NCI-H1048 (cell line): ENCODE data around the gene OR6C2.
"Not testable (repeated sequence)": the region's sequence is repeated elsewhere in the genome, so short reads cannot be mapped to it uniquely, and the experiment has no call there.

Experiments used
- DNase-seq: peaks from one replicate; lab custom pipeline; 2025; lab: John Stamatoyannopoulos, UW

The OR6C2 gene

GRCh38 chr12:55443776-55444175 is at the start of gene OR6C2:
TSS of gene OR6C2 (plus strand) at chr12:55444076. CDS start at chr12:55452214, 8,138 bp downstream.
- DNase-seq: no peak

GRCh38 chr12:55396326-55396725 is 47.5 kb upstream of the OR6C2 start:
- DNase-seq: no peak

GRCh38 chr12:55400229-55400628 is 43.6 kb upstream of the OR6C2 start, which contains the start of gene OR6C65:
TSS of gene OR6C65 (plus strand) at chr12:55400529. CDS start at chr12:55400529, 0 bp downstream.
- no peak for DNase-seq

DNA sequence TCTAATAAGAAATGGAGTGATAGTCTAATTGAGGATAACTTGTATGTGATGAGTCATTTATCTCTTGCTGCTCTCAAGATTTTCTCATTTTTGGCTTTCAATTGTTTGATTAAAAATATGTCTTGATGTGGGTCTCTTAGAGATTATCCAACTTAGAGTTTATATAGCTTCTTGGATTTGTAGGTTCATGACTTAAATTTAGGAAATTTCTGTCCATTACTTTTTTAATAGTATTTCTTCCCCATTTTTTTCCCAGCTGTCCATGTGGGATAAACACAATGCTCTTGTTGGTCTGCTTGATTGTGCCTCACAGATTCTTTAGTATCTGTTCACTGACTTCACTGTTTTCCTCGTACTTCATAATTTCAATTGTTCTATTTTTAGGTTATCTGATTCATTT is 36.0 kb upstream of the OR6C2 start:
- no peak for DNase-seq

GRCh38 chr12:55409133-55409532 is 34.7 kb upstream of the OR6C2 start:
- DNase-seq: not testable (repeated sequence)

GRCh38 chr12:55412138-55412537 is 31.7 kb upstream of the OR6C2 start:
- DNase-seq: not testable (repeated sequence)

DNA sequence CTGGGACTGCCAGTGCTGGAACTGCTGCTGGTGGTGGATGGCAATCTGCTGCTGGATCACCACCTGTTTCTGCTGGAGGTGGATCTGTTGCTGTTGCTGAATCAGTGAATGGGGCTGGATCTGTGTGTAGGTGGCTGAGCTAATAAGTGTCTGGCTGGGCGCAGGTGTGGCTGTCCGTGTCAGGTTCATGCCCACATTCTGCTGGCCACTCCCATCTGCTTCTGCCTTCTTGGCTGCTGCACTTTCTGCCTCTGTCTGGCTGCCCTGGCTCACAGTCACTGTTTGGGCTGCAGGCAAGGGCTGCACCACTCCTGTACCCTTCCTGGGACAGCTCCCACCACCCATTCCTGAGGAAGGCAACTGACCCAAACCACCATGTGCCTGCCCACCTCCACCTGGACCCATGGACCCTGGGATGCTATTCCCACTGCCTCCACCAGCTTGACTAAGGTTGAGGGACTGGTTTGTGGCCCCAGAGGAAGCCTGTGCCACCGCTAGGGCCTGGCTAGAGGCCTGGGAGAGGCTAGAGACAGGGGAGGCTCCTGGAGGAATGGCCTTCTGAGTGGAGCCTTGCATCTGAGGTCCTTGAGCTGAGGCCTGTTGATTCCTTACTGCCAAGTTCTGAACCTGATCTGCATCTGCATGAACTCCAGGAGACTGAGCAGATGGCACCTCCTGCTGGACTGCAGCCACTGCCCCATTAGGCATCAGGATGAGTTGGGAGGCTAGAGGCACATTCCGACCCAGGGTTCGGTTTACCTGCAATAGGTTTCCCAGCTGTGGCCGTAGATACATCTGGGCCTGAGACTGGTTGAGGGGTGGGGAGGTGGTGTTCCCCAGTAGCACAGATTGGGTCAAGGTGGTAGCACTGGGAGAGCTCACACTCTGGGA is 30.1 kb upstream of the OR6C2 start:
- DNase-seq: not testable (repeated sequence)

- not testable (repeated sequence) for DNase-seq
Observed at GRCh38 chr12:55414396-55414823, 29.5 kb upstream of the OR6C2 start.

DNA sequence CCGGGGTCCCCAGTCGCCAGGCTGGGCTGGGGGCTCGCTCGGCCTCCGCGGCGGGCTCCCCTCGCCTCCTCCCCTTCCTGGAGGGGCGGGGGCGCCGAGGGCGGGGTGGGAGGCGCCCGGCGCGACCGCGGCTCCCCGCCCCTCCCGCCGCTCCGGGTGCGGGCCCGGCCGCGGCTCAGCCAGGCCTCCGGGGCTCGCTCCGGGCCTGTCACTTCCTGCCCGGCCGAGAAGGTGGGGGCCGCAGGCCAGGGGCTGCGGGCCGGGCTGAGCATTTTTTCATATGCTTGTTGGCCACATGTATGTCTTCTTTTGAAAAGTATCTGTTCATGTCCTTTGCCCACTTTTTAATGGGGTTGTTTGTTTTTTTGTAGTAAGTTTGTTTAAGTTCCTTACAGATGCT is 29.0 kb upstream of the OR6C2 start:
- not testable (repeated sequence) for DNase-seq

DNA sequence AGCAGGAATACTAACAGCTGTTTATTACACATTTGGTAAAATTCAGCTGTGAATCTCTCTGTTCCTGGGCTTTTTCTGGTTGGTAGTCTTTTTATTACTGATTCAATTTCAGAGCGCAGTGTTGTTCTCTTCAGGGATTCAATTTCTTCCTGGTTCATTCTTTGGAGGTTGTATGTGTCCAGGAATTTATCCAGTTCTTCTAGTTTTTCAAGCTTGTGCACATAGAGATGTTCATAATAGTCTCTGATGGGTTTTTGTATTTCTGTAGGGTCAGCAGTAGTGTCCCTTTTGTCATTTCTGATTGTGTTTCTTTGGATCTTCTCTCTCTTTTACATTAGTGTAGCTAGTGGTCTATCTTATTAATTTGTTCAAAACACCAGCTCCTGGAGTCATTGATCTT is 26.9 kb upstream of the OR6C2 start:
- no peak for DNase-seq

GRCh38 chr12:55420307-55420962 is 23.4 kb upstream of the OR6C2 start:
- DNase-seq: no peak

GRCh38 chr12:55425954-55426353 is 17.9 kb upstream of the OR6C2 start, which contains the start of gene OR6C76:
TSS of gene OR6C76 (plus strand) at chr12:55426254. CDS start at chr12:55426254, 0 bp downstream.
- no peak for DNase-seq

DNA sequence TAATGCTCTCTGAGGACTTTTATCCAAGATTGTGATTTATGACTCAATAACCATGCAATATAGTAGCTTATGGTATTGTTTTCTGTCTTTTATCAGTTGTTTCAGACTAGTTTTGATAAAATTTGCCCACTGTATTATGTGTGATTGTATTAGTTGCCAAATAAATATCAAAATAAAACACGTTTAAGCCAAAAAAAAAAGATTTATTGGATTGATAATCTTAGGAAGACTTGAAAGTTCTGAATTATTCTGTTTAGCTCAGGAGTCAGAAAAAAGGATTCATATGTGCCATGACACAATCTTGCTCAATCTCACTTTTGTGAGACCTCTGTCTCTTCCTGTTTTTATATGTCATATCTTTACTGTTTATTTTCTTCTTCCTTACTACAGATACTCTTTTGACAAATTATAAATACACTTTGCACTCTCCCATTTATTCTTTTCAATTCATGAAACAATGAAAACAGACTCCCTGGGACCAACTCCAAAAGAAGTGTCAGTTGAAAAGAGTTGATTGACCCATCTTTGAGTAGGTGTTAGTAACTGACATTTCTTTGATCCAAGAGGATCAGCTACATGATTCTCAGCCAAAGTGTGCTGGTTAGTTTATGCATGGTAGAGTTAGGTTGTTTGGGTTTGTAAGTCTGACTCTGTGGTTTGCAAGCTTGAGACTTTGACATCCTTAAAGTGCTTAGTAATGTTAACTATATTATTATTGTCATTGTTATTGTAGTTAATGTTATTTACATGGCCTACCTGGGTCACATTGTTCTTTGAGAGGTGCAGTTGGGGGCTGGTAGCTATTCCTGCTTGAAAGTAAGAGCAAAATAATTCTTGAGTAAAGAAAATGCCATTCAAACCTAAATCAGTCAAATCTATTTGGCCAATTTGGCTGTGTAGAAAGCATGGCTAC is 15.3 kb upstream of the OR6C2 start:
- no peak for DNase-seq

- not testable (repeated sequence) for DNase-seq
Observed at GRCh38 chr12:55441233-55441632, 2.6 kb upstream of the OR6C2 start.

- DNase-seq: no peak
Observed at GRCh38 chr12:55445357-55445756, 1.5 kb downstream of the OR6C2 start.

- DNase-seq: no peak
Observed at GRCh38 chr12:55446326-55446725, 2.5 kb downstream of the OR6C2 start.

GRCh38 chr12:55448825-55449224 is 4.9 kb downstream of the OR6C2 start:
- DNase-seq: no peak

DNA sequence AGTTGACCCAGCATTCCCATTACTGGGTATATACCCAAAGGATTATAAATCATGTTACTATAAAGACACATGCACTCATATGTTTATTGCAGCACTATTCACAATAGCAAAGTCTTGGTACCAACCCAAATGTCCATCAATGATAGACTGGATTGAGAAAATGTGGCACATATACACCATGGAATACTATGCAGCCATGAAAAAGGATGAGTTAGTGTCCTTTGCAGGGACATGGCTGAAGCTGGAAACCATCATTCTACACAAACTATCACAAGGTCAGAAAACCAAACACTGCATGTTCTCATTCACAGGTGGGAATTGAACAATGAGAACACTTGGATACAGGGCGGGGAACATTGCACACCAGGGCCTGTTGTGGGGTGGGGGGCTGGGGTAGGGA is 21.1 kb downstream of the OR6C2 start:
- DNase-seq: not testable (repeated sequence)

GRCh38 chr12:55467836-55468235 is 24.0 kb downstream of the OR6C2 start:
- no peak for DNase-seq

GRCh38 chr12:55469291-55469690 is 25.4 kb downstream of the OR6C2 start:
- no peak for DNase-seq

DNA sequence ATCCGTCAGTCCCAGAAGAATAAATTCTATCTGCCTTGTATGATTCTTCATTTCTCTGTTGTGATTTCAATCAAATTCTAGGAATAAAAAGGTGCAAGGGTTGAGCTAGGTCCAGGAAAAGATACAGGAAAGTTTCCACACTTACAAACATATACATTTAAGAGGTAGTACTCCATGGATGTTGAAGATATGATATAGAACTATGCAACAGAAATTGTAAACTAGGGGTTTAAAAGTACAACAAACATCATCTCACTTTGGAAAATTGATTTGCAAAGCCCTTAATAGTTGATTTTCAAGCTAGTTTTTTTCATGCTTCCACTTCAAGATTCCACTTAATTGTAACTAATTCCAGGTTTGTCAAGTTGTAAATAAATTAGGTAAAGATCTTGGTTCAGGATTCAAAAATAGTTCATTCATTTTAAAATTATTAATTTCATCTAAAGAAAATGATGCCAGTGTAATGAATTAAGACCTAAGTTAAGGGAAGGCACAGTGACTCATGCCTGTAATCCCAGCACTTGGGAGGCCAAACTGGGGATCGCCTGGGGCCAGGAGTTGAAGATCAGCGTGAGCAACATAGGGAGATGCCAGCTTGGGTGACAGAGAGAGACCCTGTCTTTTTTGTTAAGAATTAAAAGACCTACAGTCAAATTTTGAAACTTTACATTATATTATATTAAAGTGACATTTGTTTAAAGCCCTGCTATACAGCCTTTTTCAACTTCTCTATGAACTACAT is 26.4 kb downstream of the OR6C2 start, which contains the start of gene OR6C70:
Gene OR6C70, minus strand, starts transcription at position 51 of the 742 bp plus-strand sequence. Its CDS starts 0 bp downstream, at position 51.
- DNase-seq: no peak
